GM18951 (cell line): ENCODE measurements around the gene PLEKHF1.

ENCODE experiments used
- POLR2A ChIP-seq: IDR thresholded peaks from 4 replicates; pipeline ENCODE4 v1.6.1; 2011; ENCODE audit warnings: mild to moderate bottlenecking; ENCODE audit not compliant: insufficient read length, insufficient read depth; ENCODE audit errors: extremely low read depth
- in situ Hi-C: fragments of 300-500 bp; cut with MboI; formaldehyde crosslinking; loops from one replicate; pipeline ENCODE4 v1.12.0; 2022; ENCODE audit warnings: low sequenced_read_pairs, mixed read lengths, inconsistent platforms; ENCODE audit not compliant: unreplicated experiment

Gene PLEKHF1

DNA sequence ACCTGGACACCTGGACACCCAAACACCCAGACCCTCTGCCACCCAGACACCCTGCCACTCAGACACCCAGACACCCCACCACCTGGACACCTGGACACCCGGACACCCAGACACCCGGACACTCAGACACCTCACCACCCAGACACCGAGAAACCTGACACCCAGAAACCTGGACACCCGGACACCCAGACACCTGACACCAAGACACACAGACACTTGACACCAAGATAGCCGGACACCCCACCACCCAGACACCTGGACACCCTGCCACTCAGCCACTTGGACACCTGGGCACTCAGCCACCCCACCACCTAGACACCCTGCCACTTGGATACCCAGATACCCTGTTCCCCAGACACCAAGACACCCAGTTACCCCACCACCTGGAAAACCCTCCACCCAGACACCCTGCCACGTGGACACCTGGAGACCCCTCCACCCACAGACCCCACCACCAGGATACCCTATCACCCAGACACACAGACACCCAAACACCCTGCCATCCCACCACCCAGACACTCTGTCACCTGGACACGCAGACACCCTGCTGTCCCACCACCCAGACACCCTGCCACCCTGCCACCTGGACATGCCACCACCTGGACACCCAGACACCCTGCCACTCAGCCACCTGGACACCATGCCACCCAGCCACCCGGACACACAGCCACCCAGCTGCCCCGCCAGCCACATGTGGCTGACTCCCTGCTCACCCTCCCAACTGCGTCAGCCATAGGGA lies 32.4 kb downstream of the PLEKHF1 start:
- no peak for TF ChIP-seq POLR2A
- in situ Hi-C loops = no loop called here

DNA sequence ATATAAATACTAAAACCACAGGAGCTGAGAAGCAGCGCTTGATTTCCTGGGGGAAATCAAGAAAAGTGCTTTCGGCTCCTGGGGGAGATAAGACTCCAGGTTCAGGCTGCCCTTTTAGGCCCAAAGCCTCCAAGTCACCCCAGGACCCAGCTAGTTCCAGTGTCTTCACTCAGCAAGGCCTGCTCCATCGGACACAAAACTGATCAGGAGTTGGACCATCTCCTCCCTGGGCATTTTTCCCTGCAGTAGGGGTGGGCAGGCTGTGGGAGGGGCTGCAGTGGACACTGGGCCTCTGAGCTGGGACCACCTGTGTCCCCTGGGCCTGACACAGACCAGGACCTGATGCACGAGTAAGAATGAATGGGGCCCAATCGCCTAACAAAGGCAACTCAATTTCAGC lies 34.6 kb downstream of the PLEKHF1 start:
- no peak for TF ChIP-seq POLR2A
- in situ Hi-C loops = loop anchor here (10.0 to 25.0 kb wide), 2 partner anchors 85 to 1913 kb away; no protein-coding TSS in a partner anchor

DNA sequence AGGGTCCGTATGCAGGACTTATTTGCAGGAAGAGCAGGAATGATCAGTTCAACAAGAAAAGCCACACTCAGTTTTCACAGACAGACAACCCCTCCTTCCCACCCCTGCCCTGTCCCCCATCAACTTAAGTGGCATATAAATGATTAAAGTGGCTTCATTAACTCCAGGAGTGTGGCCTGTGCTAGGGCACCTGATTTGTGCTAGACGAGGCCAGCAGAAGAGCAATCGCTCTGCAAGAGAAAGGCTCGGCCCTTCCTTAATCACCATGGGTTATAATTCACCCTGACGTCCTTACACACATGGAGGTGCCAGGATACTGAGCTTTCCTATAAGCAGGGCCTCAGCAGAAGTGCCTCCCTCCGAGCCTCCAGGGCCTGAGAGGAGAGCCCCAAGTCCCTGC lies 35.2 kb downstream of the PLEKHF1 start:
- TF ChIP-seq POLR2A = no peak
- in situ Hi-C loops = loop anchor here (10.0 to 25.0 kb wide), 2 partner anchors 86 to 1913 kb away; no protein-coding TSS in a partner anchor

DNA sequence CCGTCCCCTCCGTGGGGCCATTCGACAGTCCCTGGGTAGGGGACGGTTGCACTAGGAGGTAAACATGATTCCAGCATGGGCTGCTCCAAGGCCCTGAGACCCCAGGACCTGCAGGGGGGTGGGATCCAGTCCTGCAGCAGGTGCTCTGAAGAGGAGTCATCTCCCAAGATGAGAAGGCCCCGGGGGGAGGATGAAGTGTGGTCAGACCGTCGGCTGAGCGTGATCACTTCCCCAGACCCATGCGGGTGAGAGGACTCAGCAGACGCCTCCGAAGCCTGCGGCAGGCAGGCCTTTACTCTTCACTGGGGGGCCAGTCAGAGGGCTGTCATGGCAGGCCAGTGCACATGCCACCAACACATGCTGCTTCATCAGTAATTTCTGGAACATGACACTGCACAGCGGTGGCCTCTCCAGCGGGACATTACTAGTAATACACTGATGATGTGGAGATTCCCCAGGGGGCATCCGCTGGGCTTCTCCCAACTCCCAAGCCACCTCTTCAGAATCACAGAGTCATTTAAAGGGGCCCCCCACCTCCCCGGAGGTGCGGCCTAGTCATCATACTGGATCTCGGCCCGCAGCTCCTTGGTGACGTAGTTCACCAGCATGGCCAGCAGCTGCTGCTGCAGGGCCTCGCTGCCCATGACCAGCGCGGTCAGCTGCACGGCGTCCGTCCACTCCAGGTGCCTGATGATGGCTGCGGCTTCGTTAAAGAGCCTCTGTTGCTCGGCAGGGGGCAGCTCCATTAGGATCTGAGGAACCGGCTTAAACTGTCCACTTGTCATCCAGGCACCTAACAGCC lies 37.1 kb downstream of the PLEKHF1 start:
- no peak for TF ChIP-seq POLR2A
- in situ Hi-C loops = loop anchor here (10.0 to 25.0 kb wide), 2 partner anchors 88 to 1915 kb away; no protein-coding TSS in a partner anchor

DNA sequence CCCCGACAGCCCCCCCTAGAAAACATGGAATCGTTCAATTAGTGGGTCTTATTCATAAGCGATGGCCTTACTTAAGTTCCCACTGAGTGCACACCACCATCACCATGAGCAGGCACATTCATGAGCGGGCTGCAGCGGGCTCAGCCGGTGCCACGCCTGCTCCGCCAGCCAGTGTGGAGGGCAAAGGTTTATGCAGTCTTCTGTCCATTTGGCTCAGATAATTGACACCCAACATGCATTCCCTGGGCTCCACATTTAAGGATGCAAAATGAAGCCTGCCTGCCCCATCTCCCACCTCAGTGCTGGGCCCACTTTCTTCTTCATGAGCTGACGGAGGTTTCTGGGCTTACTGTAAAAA lies 37.7 kb downstream of the PLEKHF1 start:
- TF ChIP-seq POLR2A = no peak
- in situ Hi-C loops = loop anchor here (10.0 to 25.0 kb wide), 2 partner anchors 88 to 1916 kb away; no protein-coding TSS in a partner anchor

DNA sequence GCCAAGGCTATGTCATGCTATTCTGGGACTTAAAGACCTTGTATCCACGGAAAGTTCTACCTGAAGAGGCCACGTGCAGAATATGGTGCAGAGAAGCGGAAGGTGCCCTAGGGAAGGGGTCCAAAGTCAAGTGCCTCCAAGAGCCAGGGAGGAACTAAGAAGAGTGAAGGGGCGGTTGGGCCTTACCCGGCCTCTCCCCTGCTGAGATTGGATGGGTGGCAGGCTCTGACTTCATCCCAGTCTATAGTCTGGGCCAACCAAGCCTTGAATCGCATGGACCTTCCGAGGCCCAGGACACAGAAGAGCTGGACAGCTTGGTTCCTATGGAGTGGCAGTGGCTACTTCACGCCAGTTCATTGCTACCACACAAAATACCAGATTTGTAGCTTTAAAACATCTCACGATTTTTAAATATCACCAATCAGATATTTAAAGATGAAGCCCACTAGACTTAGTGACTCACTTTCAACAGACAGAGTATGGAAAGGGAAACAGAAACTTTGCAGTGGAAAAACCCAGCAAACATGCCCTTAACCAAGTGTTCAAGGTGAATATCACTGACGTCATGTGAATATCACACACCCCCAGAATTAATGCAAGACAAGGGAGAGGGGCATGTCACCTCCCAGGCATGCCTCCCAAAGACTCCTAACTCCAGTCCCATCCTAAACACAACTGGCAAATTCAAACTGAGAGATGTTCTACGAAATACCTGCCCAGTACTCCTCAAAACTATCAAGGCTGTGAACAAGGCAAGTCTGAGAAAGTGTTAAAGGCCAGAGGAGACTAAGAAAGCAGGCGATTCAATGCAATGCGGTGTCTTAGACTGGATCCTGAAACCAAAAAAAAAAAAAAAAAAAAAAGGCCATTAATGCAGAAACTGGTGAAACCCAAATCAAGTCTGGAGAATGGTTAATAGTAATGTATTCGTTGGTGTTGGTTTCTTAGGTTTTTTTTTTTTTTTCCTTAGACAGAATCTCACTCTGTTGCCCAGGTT lies 39.6 kb downstream of the PLEKHF1 start:
- in situ Hi-C loops = loop anchor here (10.0 to 25.0 kb wide), 2 partner anchors 90 to 1918 kb away; no protein-coding TSS in a partner anchor
- TF ChIP-seq POLR2A = no peak

DNA sequence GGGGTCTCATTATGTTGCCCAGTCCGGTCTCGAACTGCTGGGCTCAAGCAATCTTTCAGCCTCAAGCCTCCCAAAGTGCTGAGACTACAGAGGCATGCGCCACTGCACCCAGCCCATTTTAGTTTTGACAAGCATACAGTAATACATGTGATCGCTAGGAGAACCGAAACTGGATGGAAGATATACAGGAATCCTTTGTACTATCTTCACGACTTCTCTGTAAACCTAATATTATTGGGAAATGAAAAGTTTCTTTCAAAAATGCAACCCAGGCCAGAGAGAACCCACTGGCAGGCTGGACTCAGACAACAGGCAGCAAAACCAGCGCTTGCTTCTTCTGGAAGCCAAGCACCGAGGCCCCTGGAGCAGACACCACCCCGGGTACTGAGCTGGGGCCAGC lies 40.4 kb downstream of the PLEKHF1 start:
- in situ Hi-C loops = loop anchor here (10.0 to 25.0 kb wide), 2 partner anchors 91 to 1918 kb away; no protein-coding TSS in a partner anchor
- TF ChIP-seq POLR2A = no peak

DNA sequence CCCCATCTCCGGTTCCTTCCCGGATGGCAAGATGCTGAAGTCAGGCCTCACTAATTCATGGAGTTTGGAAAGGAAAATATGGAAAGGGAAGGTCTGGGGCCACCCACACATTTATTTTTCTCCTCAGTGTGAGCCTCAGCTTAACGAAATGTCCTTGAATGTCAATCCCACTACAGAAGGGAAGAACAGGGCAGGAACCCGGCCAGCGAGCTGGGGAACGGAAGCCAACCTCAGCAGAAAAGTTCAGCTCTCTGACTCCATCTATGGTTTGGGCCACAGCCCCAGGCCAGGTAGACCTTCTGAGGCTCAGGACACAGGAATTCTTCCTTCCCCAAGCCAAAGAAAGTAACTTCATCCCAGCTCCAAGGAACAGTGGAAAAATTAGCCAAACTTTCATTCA lies 41.4 kb downstream of the PLEKHF1 start:
- in situ Hi-C loops = loop anchor here (10.0 to 25.0 kb wide), 2 partner anchors 92 to 1919 kb away; no protein-coding TSS in a partner anchor
- no peak for TF ChIP-seq POLR2A

DNA sequence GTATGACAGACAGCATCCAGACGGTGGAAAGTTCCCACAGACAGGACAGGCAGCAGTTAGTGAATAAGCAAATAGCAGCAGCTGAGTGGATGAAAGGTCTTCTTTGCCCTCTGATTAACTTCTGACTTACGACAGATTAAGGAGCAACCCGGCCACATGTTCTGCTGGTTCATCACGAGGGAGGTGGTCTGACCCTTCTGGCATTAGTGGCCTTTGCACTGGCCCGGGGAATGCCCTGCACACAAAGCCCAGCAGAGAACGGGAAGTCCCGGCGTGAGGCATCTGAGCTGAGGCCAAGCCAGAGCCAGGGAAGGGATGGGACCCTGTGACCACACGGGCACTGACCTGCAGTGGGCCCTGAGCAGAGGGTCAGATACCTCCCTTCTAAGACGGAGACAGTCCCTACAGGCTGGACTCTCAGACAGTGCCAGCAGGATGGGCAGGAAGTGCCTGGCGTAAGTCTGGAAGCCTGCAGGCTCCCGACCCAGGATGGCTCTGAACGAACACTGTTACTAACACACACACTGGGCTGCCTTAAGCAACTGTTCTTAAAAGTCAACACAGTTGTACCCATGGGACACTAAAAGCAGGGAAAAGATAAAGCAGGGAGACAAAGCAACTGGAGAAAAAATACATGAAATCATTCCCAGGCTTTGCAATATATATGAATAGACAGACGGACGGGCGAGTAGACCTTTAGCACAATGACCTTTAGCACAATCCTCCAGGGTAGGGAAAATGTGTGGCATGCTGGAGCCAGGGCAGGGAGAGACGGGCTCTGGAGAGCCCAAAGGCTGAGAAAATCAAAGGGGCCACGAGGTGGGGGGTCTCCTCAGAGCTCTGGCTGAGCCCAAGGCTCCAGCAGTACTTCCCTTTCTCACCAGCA lies 43.5 kb downstream of the PLEKHF1 start:
- in situ Hi-C loops = loop anchor here (10.0 to 25.0 kb wide), 2 partner anchors 94 to 1921 kb away; no protein-coding TSS in a partner anchor
- TF ChIP-seq POLR2A = no peak

DNA sequence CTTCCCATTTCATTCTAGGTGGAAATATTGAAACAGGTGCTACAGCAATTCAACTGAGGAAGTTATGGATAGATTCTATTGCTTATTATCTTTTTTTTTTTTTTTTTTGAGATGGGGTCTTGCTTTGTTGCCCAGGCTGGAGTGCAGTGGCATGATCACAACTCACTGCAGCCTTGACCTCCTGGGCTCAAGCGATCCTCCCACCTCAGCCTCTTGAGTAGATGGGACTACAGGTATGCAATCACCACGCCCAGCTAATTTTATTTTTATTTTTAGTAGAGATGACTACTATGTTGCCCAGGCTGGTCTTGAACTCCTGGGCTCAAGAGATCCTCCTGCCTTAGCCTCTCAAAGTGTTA lies 44.2 kb downstream of the PLEKHF1 start:
- in situ Hi-C loops = loop anchor here (10.0 to 25.0 kb wide), 2 partner anchors 95 to 1922 kb away; no protein-coding TSS in a partner anchor

DNA sequence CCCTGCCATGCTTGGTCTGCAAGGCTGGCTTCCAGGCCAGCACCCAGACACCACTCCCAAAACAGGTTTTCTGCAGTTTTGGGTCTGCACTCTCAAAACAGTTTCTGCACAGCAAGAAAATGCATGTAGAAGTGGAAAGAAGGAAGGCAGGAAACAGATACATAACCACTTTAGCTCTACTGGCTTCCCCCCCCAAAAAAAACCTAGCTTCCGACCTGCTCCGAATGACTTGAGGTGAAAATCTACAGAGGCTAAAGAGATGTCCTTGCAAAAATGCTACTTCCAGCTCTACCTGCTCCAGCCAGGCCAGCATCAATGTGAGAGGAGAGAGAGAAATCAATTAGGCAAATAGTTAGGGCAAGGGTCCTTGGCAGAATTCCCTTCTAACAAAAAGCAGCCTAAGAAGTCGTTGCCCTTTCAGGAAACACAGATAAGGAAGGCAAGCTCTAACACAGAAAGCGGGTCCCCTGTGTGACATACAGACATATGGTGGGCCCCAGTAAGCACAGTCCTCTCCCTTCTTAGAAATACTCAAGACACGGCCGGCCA lies 46.4 kb downstream of the PLEKHF1 start:
- in situ Hi-C loops = loop anchor here (25.0 kb wide), 1 partner anchor 1924 kb away; no protein-coding TSS in a partner anchor
- TF ChIP-seq POLR2A = no peak

DNA sequence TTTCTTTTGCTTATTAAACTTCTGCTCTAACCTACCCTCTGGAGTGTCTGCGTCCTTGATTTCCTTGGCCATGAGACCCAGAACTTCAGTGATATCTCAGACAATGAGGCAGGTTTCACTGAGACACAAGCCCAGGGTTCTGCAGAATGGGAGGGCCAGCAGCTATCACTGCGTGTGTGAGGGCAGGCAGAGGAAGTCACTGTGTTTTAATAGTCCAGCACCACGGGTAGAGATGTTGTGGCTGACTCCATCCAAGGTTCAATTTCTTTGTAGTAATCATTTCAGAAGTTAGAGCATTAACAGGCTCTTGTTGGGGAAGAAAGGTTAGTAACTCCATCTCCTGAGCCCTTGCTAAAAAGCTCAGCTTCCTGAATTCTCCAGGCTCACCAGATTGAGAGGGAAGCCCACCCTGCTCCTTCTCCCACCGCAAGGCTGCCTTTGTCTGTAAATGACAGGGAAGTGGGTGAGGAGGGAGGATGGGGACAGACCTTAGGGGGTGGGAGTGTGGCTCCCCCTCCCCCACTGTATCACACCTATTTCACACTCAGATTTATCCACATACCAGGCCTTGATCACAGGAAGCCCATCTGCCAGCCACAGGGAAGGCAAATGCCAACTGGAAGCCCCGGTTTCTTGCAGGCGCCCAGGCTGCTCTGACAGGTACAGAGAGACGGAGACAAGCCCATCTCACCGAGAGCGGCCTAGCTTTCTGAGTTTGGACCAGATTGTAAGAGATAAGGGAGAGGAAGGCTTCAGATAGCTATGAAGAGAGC lies 47.7 kb downstream of the PLEKHF1 start:
- in situ Hi-C loops = loop anchor here (25.0 kb wide), 1 partner anchor 1926 kb away; no protein-coding TSS in a partner anchor
- TF ChIP-seq POLR2A = no peak
